ENCODE results near the gene AMBRA1.

Gene AMBRA1

GRCh38 chr11:46593550-46594373 lies at the start of gene AMBRA1:
Gene AMBRA1, minus strand, starts transcription at chr11:46594023. Its CDS starts 45,643 bp downstream, at chr11:46548380.
- DNase-seq, result peak; percentile 97

- DNase-seq, result no peak
These were observed 49.7 kb upstream of the AMBRA1 start for GRCh38 chr11:46643531-46643930.

- DNase-seq, result peak; percentile 32
These were observed 49.0 kb upstream of the AMBRA1 start for GRCh38 chr11:46642627-46643335.

- DNase-seq, result no peak
These were observed 47.8 kb upstream of the AMBRA1 start for GRCh38 chr11:46641639-46642038.

GRCh38 chr11:46640036-46640788 lies 46.4 kb upstream of the AMBRA1 start:
- DNase-seq, result no peak

- peak; percentile 43 for DNase-seq
These were observed 45.5 kb upstream of the AMBRA1 start for GRCh38 chr11:46639197-46639839.

GRCh38 chr11:46637546-46637945 lies 43.7 kb upstream of the AMBRA1 start:
- DNase-seq, result no peak

GRCh38 chr11:46635557-46636139 lies 41.8 kb upstream of the AMBRA1 start:
- DNase-seq, result no peak

GRCh38 chr11:46633291-46634217 lies 39.7 kb upstream of the AMBRA1 start:
- no peak for DNase-seq

- DNase-seq, result no peak
These were observed 38.7 kb upstream of the AMBRA1 start for GRCh38 chr11:46632502-46632901.

GRCh38 chr11:46631676-46632075 lies 37.9 kb upstream of the AMBRA1 start:
- no peak for DNase-seq

GRCh38 chr11:46630237-46630636 lies 36.4 kb upstream of the AMBRA1 start:
- DNase-seq, result no peak

- DNase-seq, result no peak
These were observed 35.1 kb upstream of the AMBRA1 start for GRCh38 chr11:46628961-46629360.

GRCh38 chr11:46625406-46625805 lies 31.6 kb upstream of the AMBRA1 start:
- DNase-seq, result no peak

GRCh38 chr11:46618837-46619236 lies 25.0 kb upstream of the AMBRA1 start:
- no peak for DNase-seq

GRCh38 chr11:46617972-46618314 lies 24.1 kb upstream of the AMBRA1 start:
- DNase-seq, result no peak

- DNase-seq, result peak; percentile 95
These were observed 23.5 kb upstream of the AMBRA1 start, which contains the start of the genes ATG13 and HARBI1 for GRCh38 chr11:46617134-46617971. Gene ATG13, plus strand, starts transcription at chr11:46617553. Its CDS starts 26,739 bp downstream, at chr11:46644292. Gene HARBI1, minus strand, starts transcription at chr11:46617227. Its CDS starts 990 bp downstream, at chr11:46616237.

GRCh38 chr11:46616551-46617133 lies 22.8 kb upstream of the AMBRA1 start:
- DNase-seq, result peak; percentile 40

- no peak for DNase-seq
These were observed 21.9 kb upstream of the AMBRA1 start for GRCh38 chr11:46615756-46616155.

- DNase-seq, result no peak
These were observed 18.5 kb upstream of the AMBRA1 start for GRCh38 chr11:46612326-46612725.
